H1 (cell line): ENCODE data around the gene TNIP1. TPM values are rescaled to one million over a fixed set of nuclear protein-coding genes. Genes with fewer than 3 reads are reported as not detected.

Source experiments
- CTCF ChIA-PET: fragments of 300-600 bp; sonication (Branson Sonifier 250); formaldehyde crosslinking; loops from one replicate; lab custom pipeline; 2021; ENCODE audit not compliant: partially characterized antibody; lab: Charles Lee
- POLR2A ChIA-PET: fragments of 300-600 bp; sonication (Branson Sonifier 250); formaldehyde crosslinking; loops from one replicate; lab custom pipeline; 2021; ENCODE audit warnings: inconsistent platforms; ENCODE audit not compliant: partially characterized antibody; lab: Charles Lee
- DNase-seq, 2 experiments: peaks; one replicate each; pipeline versions ENCODE4 v3.0.0 to v3.0.0-alpha.2; 2010 to 2022; ENCODE audit warnings: low spot score in 2 of 2, low read depth in 1 of 2, mixed read lengths in 1 of 2
- FAIRE-seq: peaks from 2 replicates; lab custom pipeline; 2011; peaks lifted over from hg19 to GRCh38; lab: Jason Lieb, UNC
- H2AFZ ChIP-seq: 2 replicates; pipeline ENCODE4 v1.8.1; 2012; ENCODE audit warnings: low read length, inconsistent platforms
- H2AK5ac ChIP-seq: 2 replicates; pipeline ENCODE4 v1.6.1; 2013; ENCODE audit warnings: low read depth, low read length
- H2BK120ac ChIP-seq: replicated peaks from 2 replicates; pipeline ENCODE3; 2013; ENCODE audit warnings: low read depth, low read length, inconsistent platforms
- H2BK12ac ChIP-seq: 2 replicates; pipeline ENCODE4 v1.6.1; 2013; ENCODE audit warnings: low read depth, low read length
- H2BK15ac ChIP-seq: 2 replicates; pipeline ENCODE4 v1.6.1; 2013; ENCODE audit warnings: low read length
- H2BK20ac ChIP-seq: 2 replicates; pipeline ENCODE4 v1.6.1; 2013; ENCODE audit warnings: low read length
- H2BK5ac ChIP-seq: 2 replicates; pipeline ENCODE4 v1.6.1; 2013; ENCODE audit warnings: low read depth, low read length
- H3K14ac ChIP-seq: 2 replicates; pipeline ENCODE4 v1.6.1; 2013; ENCODE audit warnings: inconsistent platforms; ENCODE audit not compliant: insufficient read length
- H3K18ac ChIP-seq: 2 replicates; pipeline ENCODE4 v1.6.1; 2013; ENCODE audit warnings: low read length; ENCODE audit errors: extremely low read depth
- H3K23ac ChIP-seq: 2 replicates; pipeline ENCODE4 v1.6.1; 2013; ENCODE audit warnings: inconsistent platforms; ENCODE audit not compliant: insufficient read length
- H3K23me2 ChIP-seq: 2 replicates; pipeline ENCODE4 v1.6.1; 2013; ENCODE audit warnings: low read depth, low read length
- H3K27ac ChIP-seq: 2 replicates; pipeline ENCODE4 v1.6.1; 2011; ENCODE audit warnings: low read depth, low read length, inconsistent platforms
- H3K27me3 ChIP-seq, 4 experiments: replicated peaks in 1 of 4; 1 replicate in 1 of 4; 2 replicates in 3 of 4; pipeline versions ENCODE4 v1.6.1 to v1.8.1; 2011 to 2013; ENCODE audit warnings: low read length in 3 of 4, mild to moderate bottlenecking in 3 of 4, inconsistent platforms in 2 of 4, mixed read lengths in 2 of 4, moderate library complexity in 1 of 4; ENCODE audit not compliant: control insufficient read depth in 3 of 4, insufficient read depth in 3 of 4; ENCODE audit errors: extremely low read depth in 1 of 4
- H3K36me3 ChIP-seq, 4 experiments: 2 replicates each; pipeline versions ENCODE4 v1.6.1 to v1.8.1; 2011 to 2013; ENCODE audit warnings: mild to moderate bottlenecking in 4 of 4, low read length in 3 of 4, moderate library complexity in 2 of 4, control low read depth in 1 of 4, inconsistent platforms in 1 of 4; ENCODE audit not compliant: insufficient read depth in 4 of 4, control insufficient read depth in 2 of 4
- H3K4ac ChIP-seq: replicated peaks from 2 replicates; pipeline ENCODE3; 2013; ENCODE audit warnings: low read length, low read depth, mixed read lengths, inconsistent platforms; ENCODE audit not compliant: insufficient read length
- H3K4me1 ChIP-seq, 4 experiments: replicated peaks in 1 of 4; 1 replicate in 1 of 4; 2 replicates in 3 of 4; pipeline versions ENCODE4 v1.6.1 to v1.8.1; 2011 to 2013; ENCODE audit warnings: low read length in 3 of 4, inconsistent platforms in 2 of 4, mixed read lengths in 1 of 4; ENCODE audit not compliant: insufficient read depth in 4 of 4, control insufficient read depth in 3 of 4
- H3K4me2 ChIP-seq, 2 experiments: 2 replicates each; pipeline versions ENCODE4 v1.6.1 to v1.8.1; 2011 to 2013; ENCODE audit warnings: low read depth in 2 of 2, low read length in 2 of 2, control low read depth in 1 of 2, inconsistent platforms in 1 of 2, mild to moderate bottlenecking in 1 of 2; ENCODE audit not compliant: insufficient read depth in 1 of 2
- H3K4me3 ChIP-seq, 4 experiments: fragments of 200-600, 300-600 bp in 1 of 4; sonication (generic), shearing (Covaris generic), sonication (Bioruptor Twin) in 1 of 4; 2 replicates each; pipeline versions ENCODE4 v1.5.1 to v1.8.1; 2011 to 2016; ENCODE audit warnings: low read length in 4 of 4, low read depth in 3 of 4, control low read depth in 2 of 4, inconsistent platforms in 2 of 4, mild to moderate bottlenecking in 2 of 4, mixed read lengths in 1 of 4, moderate library complexity in 1 of 4; ENCODE audit not compliant: insufficient read depth in 2 of 4; ENCODE audit errors: extremely low read depth in 1 of 4
- H3K56ac ChIP-seq: replicated peaks from 2 replicates; pipeline ENCODE3; 2013; ENCODE audit warnings: low read depth, mild to moderate bottlenecking, mixed read lengths, low read length, inconsistent platforms; ENCODE audit not compliant: insufficient read length
- H3K79me1 ChIP-seq: 2 replicates; pipeline ENCODE4 v1.6.1; 2013; ENCODE audit warnings: low read depth, low read length, control low read depth
- H3K79me2 ChIP-seq, 2 experiments: 2 replicates each; pipeline versions ENCODE4 v1.6.1 to v1.8.1; 2012 to 2013; ENCODE audit warnings: low read length in 2 of 2, mild to moderate bottlenecking in 2 of 2, inconsistent platforms in 1 of 2; ENCODE audit not compliant: insufficient read depth in 2 of 2, control insufficient read depth in 1 of 2
- H3K9ac ChIP-seq, 4 experiments: replicated peaks in 1 of 4; 1 replicate in 1 of 4; 2 replicates in 3 of 4; pipeline versions ENCODE4 v1.6.1 to v1.8.1; 2011 to 2013; ENCODE audit warnings: low read depth in 3 of 4, low read length in 3 of 4, control low read depth in 2 of 4, mild to moderate bottlenecking in 2 of 4, moderate library complexity in 2 of 4, inconsistent platforms in 1 of 4; ENCODE audit errors: extremely low read depth in 1 of 4
- H3K9me3 ChIP-seq, 2 experiments: 2 replicates each; pipeline versions ENCODE4 v1.6.1 to v1.8.1; 2012 to 2013; ENCODE audit warnings: mild to moderate bottlenecking in 2 of 2, moderate library complexity in 2 of 2, control low read depth in 1 of 2, inconsistent platforms in 1 of 2, low read depth in 1 of 2, low read length in 1 of 2, mixed read lengths in 1 of 2; ENCODE audit not compliant: insufficient read depth in 2 of 2
- H4K20me1 ChIP-seq, 2 experiments: replicated peaks in 1 of 2; 2 replicates each; pipeline versions ENCODE3 to v1.8.1; 2011 to 2013; ENCODE audit warnings: inconsistent platforms in 2 of 2, low read length in 2 of 2, mild to moderate bottlenecking in 1 of 2; ENCODE audit not compliant: insufficient read depth in 2 of 2, control insufficient read depth in 1 of 2
- H4K5ac ChIP-seq: 2 replicates; pipeline ENCODE4 v1.6.1; 2013; ENCODE audit warnings: low read length, low read depth, mixed read lengths, inconsistent platforms; ENCODE audit not compliant: insufficient read length
- H4K8ac ChIP-seq: 2 replicates; pipeline ENCODE4 v1.8.0; 2013; ENCODE audit warnings: mild to moderate bottlenecking, moderate library complexity, low read length, inconsistent platforms; ENCODE audit not compliant: insufficient read depth; ENCODE audit errors: extremely low read depth
- H4K91ac ChIP-seq: replicated peaks from 2 replicates; pipeline ENCODE3; 2013; ENCODE audit warnings: low read length, mixed read lengths, inconsistent platforms; ENCODE audit not compliant: insufficient read length
- ATF2 ChIP-seq: IDR thresholded peaks from 2 replicates; pipeline ENCODE4 v1.6.1; 2012; ENCODE audit warnings: low read length, inconsistent platforms
- ATF3 ChIP-seq: IDR thresholded peaks from 2 replicates; pipeline ENCODE4 v1.6.1; 2011; ENCODE audit warnings: low read depth, mild to moderate bottlenecking, low read length; ENCODE audit not compliant: insufficient read depth
- BRCA1 ChIP-seq: IDR thresholded peaks from 2 replicates; pipeline ENCODE4 v1.6.1; 2012; ENCODE audit warnings: low read depth, low read length, improper control_type of control experiment
- CHD1 ChIP-seq: IDR thresholded peaks from 2 replicates; pipeline ENCODE4 v1.6.1; 2012; ENCODE audit warnings: low read depth, low read length, improper control_type of control experiment
- EGR1 ChIP-seq: IDR thresholded peaks from 2 replicates; pipeline ENCODE4 v1.6.1; 2011; ENCODE audit warnings: low read depth, low read length, borderline replicate concordance
- EP300 ChIP-seq, 2 experiments: IDR thresholded peaks; 1 replicate in 1 of 2; 2 replicates in 1 of 2; pipeline ENCODE4 v1.6.1; 2011 to 2012; ENCODE audit warnings: low read depth in 2 of 2, low read length in 2 of 2, mild to moderate bottlenecking in 2 of 2, borderline replicate concordance in 1 of 2, inconsistent platforms in 1 of 2, moderate library complexity in 1 of 2
- FOSL1 ChIP-seq: IDR thresholded peaks from 2 replicates; pipeline ENCODE4 v1.6.1; 2011; ENCODE audit warnings: mild to moderate bottlenecking, low read depth, low read length, moderate library complexity; ENCODE audit not compliant: insufficient read depth
- JUND ChIP-seq: IDR thresholded peaks from 2 replicates; pipeline ENCODE4 v1.6.1; 2011; ENCODE audit warnings: mild to moderate bottlenecking, improper control_type of control experiment, low read length
- KDM1A ChIP-seq: fragments of 200-600, 300-600 bp; sonication (generic); IDR thresholded peaks from 2 replicates; pipeline ENCODE4 v1.7.1; 2016; ENCODE audit warnings: mild to moderate bottlenecking, low read length, borderline replicate concordance
- NANOG ChIP-seq: IDR thresholded peaks from 2 replicates; pipeline ENCODE4 v1.6.1; 2011; ENCODE audit warnings: low read length, low read depth, mild to moderate bottlenecking, inconsistent platforms; ENCODE audit not compliant: insufficient read depth, poor library complexity, severe bottlenecking
- TAF1 ChIP-seq: IDR thresholded peaks from 2 replicates; pipeline ENCODE4 v1.6.1; 2011; ENCODE audit warnings: mild to moderate bottlenecking, low read depth, low read length
- TCF12 ChIP-seq: IDR thresholded peaks from 2 replicates; pipeline ENCODE4 v1.6.1; 2011; ENCODE audit warnings: low read depth, mild to moderate bottlenecking, low read length
- WGBS, 2 experiments: shearing (Covaris generic) in 1 of 2; methylation state at CpG; one replicate each; pipeline versions ENCODE4 v1.1.6 to v1.1.7; 2013 to 2015; ENCODE audit warnings: low lambda C conversion rate in 2 of 2, mixed read lengths in 2 of 2, inconsistent platforms in 1 of 2, low coverage in 1 of 2, missing lambda C conversion rate in 1 of 2; ENCODE audit not compliant: insufficient replicate concordance in 2 of 2, insufficient coverage in 1 of 2, insufficient read length in 1 of 2; ENCODE audit errors: extremely low coverage in 1 of 2, missing lambda C conversion rate in 1 of 2; 5-methylcytosine and 5-hydroxymethylcytosine counted together
- polyA plus RNA-seq, 7 experiments: library from polyadenylated mRNA; depleted of rRNA in 3 of 7; stranded (reverse) in 5 of 7; unstranded in 2 of 7; fragments of >200 nt in 5 of 7; fragments of 200-250 nt in 2 of 7; gene quantifications; 1 replicate in 5 of 7; 2 replicates in 1 of 7; 4 replicates in 1 of 7; pipeline versions ENCODE4 v1.2.1 to v1.2.3, GENCODE V29; 2011 to 2013; ENCODE audit warnings: missing spikeins in 2 of 7, mixed read lengths in 2 of 7
- total RNA-seq: library from RNA; stranded (reverse); fragmentation: NEBNext Ultra II Directional; extraction: Animal tissue kit (Norgen Biotek cat#: 25700); gene quantifications from 2 replicates; pipeline ENCODE4 v1.2.1, GENCODE V29; 2021

Gene TNIP1
- total and polyA plus RNA-seq, 2 of the 8 experiments (the other 6 are each of a cell fraction or from before 2014, with no cell fraction given): 14.2 to 31.9 TPM

GRCh38 chr5:151121095-151121494 lies 40.3 kb upstream of the TNIP1 start:
- no peak overlapping the region for H3K9ac ChIP-seq
- no peak overlapping the region for H2AK5ac ChIP-seq
- no peak overlapping the region for H3K18ac ChIP-seq
- peaks cover 2% of the 10 kb centered on the region in 2 experiments for H4K20me1 ChIP-seq
- no peak overlapping the region for H2BK15ac ChIP-seq
- no peak overlapping the region for H3K56ac ChIP-seq
- ChIA-PET CTCF (interaction anchor here (1.0 to 39.8 kb wide), 6 partner anchors 8 to 68 kb away, joined by 3 to 810 read pairs (median 6); partner anchors contain the start of gene ANXA6), POLR2A (no interaction called here)
- H3K4me3 ChIP-seq: no peak overlapping the region
- FAIRE-seq (no peak), DNase-seq (no peak)
- no peak overlapping the region for H2BK12ac ChIP-seq
- no peak overlapping the region for H2BK20ac ChIP-seq
- H3K9me3 ChIP-seq: no peaks in the 10 kb centered on the region
- H2BK120ac ChIP-seq: no peak overlapping the region
- H4K8ac ChIP-seq: no peak overlapping the region
- no peak overlapping the region for H2AFZ ChIP-seq
- H3K23ac ChIP-seq: no peak overlapping the region
- no peaks in the 10 kb centered on the region for H3K79me1 ChIP-seq
- H3K27ac ChIP-seq: no peak overlapping the region
- H4K91ac ChIP-seq: no peak overlapping the region
- no peak overlapping the region for H4K5ac ChIP-seq
- peaks cover 0 to 3% (median 0%) of the 10 kb centered on the region in 4 experiments; a peak in 3 of 7 replicates for H3K4me1 ChIP-seq
- H3K79me2 ChIP-seq: no peaks in the 10 kb centered on the region
- H3K4me2 ChIP-seq: no peak overlapping the region
- peaks cover 8 to 21% (median 19%) of the 10 kb centered on the region in 4 experiments; a peak in 7 of 8 replicates for H3K36me3 ChIP-seq
- no peak overlapping the region for H2BK5ac ChIP-seq
- no peaks in the 10 kb centered on the region for H3K23me2 ChIP-seq
- 82% methylated on average over 2 of the region's 2 CpGs; no CpG with 5 or more reads in 1 of the 2 experiments for WGBS, 2 experiments
- no peak overlapping the region for H3K4ac ChIP-seq
- no peak overlapping the region for H3K14ac ChIP-seq
- no peaks in the 10 kb centered on the region for H3K27me3 ChIP-seq
- no peak for TF ChIP-seq ATF3
- no peak for TF ChIP-seq TCF12
- no peak for TF ChIP-seq FOSL1
- TF ChIP-seq TAF1: no peak
- TF ChIP-seq EGR1: no peak
- TF ChIP-seq KDM1A: no peak
- no peak for TF ChIP-seq BRCA1
- TF ChIP-seq EP300 (IDR thresholded peaks at IDR 0.05; ENCODE audit: borderline replicate concordance in 1 of 2, low read depth in 2 of 2, low read length in 2 of 2): no peak
- TF ChIP-seq JUND: no peak
- no peak for TF ChIP-seq CHD1
- TF ChIP-seq NANOG: no peak
- no peak for TF ChIP-seq ATF2
